22Rv1 (cell line): ENCODE data around the gene GANAB.

ENCODE experiments used
- CTCF ChIP-seq: fragments of 450-650 bp; IDR thresholded peaks from 2 replicates; pipeline ENCODE4 v1.5.1; 2017; ENCODE audit warnings: mild to moderate bottlenecking
- ZFX ChIP-seq: fragments of 450-650 bp; IDR thresholded peaks from 2 replicates; pipeline ENCODE4 v1.6.1; 2017; ENCODE audit warnings: antibody characterized with exemption, borderline replicate concordance

- TF ChIP-seq CTCF = no peak
- no peak for TF ChIP-seq ZFX
Measured at GRCh38 chr11:62611705-62612365, 34.6 kb downstream of the GANAB start.
